ENCODE measurements around the gene CAPN13.

DNA sequence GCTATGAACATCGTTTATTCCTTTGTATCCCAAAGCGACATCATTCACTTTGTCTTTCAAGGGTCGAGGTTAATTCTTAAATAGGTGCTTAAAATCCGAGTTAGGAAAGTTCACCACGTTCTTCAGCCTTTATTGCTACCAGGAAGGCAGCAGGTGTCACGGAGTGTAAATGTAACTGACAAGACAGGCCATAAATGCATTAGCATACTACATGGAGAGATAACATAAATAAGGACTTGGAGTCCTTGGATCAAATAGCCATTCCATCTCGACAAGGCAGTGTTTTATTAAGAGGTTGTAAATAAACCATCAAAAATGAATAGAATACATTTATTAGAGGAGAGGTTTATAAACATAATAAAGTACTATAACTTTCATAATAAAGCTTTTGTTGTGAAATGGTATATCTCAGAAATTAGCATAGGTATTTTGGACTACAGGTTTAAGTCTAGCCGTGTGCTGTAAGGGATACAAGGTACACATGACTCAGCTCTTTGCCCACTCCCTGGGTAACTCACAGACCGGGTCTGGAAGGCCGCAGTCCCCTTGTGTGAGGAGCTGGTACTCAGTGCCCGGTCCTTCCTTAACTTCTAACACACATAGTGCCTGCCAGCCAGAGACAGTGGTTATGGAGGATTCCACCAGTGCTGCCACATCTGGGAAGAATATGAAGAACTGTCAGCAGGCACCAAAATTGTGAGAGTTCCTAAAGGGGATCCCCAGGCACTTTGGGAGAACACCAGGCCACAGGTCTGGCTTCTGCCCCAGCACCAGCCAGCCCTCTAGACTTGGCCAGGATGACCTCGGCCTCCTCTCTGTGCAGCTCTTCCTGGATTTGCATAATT is 29.4 kb downstream of the CAPN13 start:
- TF ChIP-seq, protein P1, sequence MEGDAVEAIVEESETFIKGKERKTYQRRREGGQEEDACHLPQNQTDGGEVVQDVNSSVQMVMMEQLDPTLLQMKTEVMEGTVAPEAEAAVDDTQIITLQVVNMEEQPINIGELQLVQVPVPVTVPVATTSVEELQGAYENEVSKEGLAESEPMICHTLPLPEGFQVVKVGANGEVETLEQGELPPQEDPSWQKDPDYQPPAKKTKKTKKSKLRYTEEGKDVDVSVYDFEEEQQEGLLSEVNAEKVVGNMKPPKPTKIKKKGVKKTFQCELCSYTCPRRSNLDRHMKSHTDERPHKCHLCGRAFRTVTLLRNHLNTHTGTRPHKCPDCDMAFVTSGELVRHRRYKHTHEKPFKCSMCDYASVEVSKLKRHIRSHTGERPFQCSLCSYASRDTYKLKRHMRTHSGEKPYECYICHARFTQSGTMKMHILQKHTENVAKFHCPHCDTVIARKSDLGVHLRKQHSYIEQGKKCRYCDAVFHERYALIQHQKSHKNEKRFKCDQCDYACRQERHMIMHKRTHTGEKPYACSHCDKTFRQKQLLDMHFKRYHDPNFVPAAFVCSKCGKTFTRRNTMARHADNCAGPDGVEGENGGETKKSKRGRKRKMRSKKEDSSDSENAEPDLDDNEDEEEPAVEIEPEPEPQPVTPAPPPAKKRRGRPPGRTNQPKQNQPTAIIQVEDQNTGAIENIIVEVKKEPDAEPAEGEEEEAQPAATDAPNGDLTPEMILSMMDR (IDR thresholded peaks at IDR 0.05) = no peak
- no peak for TF ChIP-seq POLR2A (IDR thresholded peaks at IDR 0.05)
